Mucosa of stomach (tissue), 1 donor: Measurements from ENCODE around the gene ZNF513.
A peak's percentile ranks its signal among the peaks of the same experiment; 100 is the strongest.
"Not testable (repeated sequence)": the region's sequence is repeated elsewhere in the genome, so short reads cannot be mapped to it uniquely, and the experiment has no call there.

Experiments used
- H3K27me3 ChIP-seq: one replicate; pipeline ENCODE4 v1.7.0; 2013; ENCODE audit warnings: mild to moderate bottlenecking, low read length; ENCODE audit not compliant: control insufficient read depth, insufficient read depth
- H3K36me3 ChIP-seq: one replicate; pipeline ENCODE4 v1.7.0; 2013; ENCODE audit warnings: low read length; ENCODE audit not compliant: control insufficient read depth, insufficient read depth
- H3K4me1 ChIP-seq: one replicate; pipeline ENCODE4 v1.7.0; 2013; ENCODE audit warnings: mild to moderate bottlenecking, low read length; ENCODE audit not compliant: control insufficient read depth, insufficient read depth
- H3K4me3 ChIP-seq: one replicate; pipeline ENCODE4 v1.7.0; 2013; ENCODE audit warnings: low read length
- H3K9ac ChIP-seq: one replicate; pipeline ENCODE4 v1.7.0; 2013; ENCODE audit warnings: mild to moderate bottlenecking, low read length, moderate library complexity
- H3K9me3 ChIP-seq: one replicate; pipeline ENCODE4 v1.7.0; 2013; ENCODE audit warnings: mild to moderate bottlenecking, low read length, moderate library complexity; ENCODE audit not compliant: control insufficient read depth
- donor health status: Pancreatic carcinoma.

The ZNF513 gene

DNA sequence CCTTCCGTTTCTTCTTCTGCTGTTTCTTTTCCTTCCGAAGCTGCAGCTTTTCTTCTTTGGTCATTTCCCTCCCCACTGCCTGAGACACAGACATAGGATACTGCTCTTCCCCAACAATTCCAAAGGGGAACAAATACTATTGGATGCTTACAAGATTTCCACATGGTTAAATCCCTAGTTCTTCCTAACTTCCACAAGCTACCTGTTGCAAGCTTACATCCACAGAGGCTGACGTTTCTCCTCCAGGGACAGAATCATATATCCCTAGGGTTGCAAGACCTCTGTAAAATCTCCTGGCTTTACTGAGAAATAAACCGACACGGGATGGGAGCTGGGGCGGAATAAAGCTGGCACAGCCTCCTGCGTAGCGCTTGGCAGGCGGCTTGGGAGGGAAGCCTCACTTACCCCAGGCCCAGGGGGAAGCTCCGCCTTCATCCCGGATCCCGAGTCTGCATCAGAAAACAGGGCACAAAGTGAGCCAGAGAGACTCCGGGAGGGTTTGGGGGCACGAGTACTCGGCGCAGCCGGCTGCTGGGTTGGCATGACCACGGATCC is 11.0 kb downstream of the ZNF513 start:
- H3K4me1 ChIP-seq, result peaks cover 30% of the 10 kb centered on the region
- no peaks in the 10 kb centered on the region for H3K9me3 ChIP-seq
- no peaks in the 10 kb centered on the region for H3K27me3 ChIP-seq
- peaks cover 20% of the 10 kb centered on the region for H3K36me3 ChIP-seq
- H3K4me3 ChIP-seq, result peak overlapping the region; percentile 51
- H3K9ac ChIP-seq, result peak overlapping the region; percentile 90

- Histone ChIP-seq H3K9me3 (no peaks in the 10 kb centered on the region), H3K36me3 (peaks cover 19% of the 10 kb centered on the region), H3K27me3 (no peaks in the 10 kb centered on the region), H3K4me3 (no peak overlapping the region), H3K9ac (no peak overlapping the region), H3K4me1 (peaks cover 3% of the 10 kb centered on the region)
Measured at GRCh38 chr2:27363933-27364332, 16.6 kb downstream of the ZNF513 start.

- Histone ChIP-seq H3K9ac (no peak overlapping the region), H3K27me3 (no peaks in the 10 kb centered on the region), H3K9me3 (no peaks in the 10 kb centered on the region), H3K4me3 (no peak overlapping the region), H3K4me1 (peaks cover under 1% of the 10 kb centered on the region), H3K36me3 (peaks cover 16% of the 10 kb centered on the region)
Measured at GRCh38 chr2:27362678-27363420, 17.7 kb downstream of the ZNF513 start.

- Histone ChIP-seq H3K9me3 (no peaks in the 10 kb centered on the region), H3K9ac (peak within 1 kb of the TSS; percentile 77), H3K36me3 (no peaks in the 10 kb centered on the region), H3K4me1 (peaks cover 15% of the 10 kb centered on the region), H3K4me3 (peak within 1 kb of the TSS; percentile 78), H3K27me3 (no peaks in the 10 kb centered on the region)
Measured at GRCh38 chr2:27356382-27357181, 24.0 kb downstream of the ZNF513 start, which contains the start of gene GTF3C2. TSS of gene GTF3C2 (minus strand) at chr2:27356764. CDS start at chr2:27343554, 13,210 bp downstream.

DNA sequence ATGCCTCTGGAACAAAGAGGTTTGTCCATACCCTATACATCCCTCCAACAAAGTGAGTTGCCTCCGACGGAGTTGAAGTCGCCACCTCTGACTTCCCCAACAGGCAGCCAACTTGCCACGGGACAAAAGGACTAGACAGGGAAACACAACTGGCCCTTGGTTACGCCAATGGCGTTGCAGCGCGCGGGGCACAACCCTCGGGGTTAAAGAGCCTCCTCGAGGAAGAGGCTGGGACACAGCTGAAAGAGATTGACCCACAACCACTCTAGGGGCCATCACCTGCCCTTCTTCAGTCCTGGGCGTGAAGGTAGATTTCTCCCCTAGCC is 24.5 kb downstream of the ZNF513 start:
- H3K9ac ChIP-seq, result peak overlapping the region; percentile 77
- H3K36me3 ChIP-seq, result no peaks in the 10 kb centered on the region
- peaks cover 15% of the 10 kb centered on the region for H3K4me1 ChIP-seq
- H3K27me3 ChIP-seq, result no peaks in the 10 kb centered on the region
- no peaks in the 10 kb centered on the region for H3K9me3 ChIP-seq
- H3K4me3 ChIP-seq, result peak overlapping the region; percentile 78

GRCh38 chr2:27354597-27354927 is 26.0 kb downstream of the ZNF513 start:
- Histone ChIP-seq H3K4me3 (no peak overlapping the region), H3K36me3 (no peaks in the 10 kb centered on the region), H3K27me3 (no peaks in the 10 kb centered on the region), H3K4me1 (peaks cover 15% of the 10 kb centered on the region), H3K9ac (no peak overlapping the region), H3K9me3 (no peaks in the 10 kb centered on the region)

DNA sequence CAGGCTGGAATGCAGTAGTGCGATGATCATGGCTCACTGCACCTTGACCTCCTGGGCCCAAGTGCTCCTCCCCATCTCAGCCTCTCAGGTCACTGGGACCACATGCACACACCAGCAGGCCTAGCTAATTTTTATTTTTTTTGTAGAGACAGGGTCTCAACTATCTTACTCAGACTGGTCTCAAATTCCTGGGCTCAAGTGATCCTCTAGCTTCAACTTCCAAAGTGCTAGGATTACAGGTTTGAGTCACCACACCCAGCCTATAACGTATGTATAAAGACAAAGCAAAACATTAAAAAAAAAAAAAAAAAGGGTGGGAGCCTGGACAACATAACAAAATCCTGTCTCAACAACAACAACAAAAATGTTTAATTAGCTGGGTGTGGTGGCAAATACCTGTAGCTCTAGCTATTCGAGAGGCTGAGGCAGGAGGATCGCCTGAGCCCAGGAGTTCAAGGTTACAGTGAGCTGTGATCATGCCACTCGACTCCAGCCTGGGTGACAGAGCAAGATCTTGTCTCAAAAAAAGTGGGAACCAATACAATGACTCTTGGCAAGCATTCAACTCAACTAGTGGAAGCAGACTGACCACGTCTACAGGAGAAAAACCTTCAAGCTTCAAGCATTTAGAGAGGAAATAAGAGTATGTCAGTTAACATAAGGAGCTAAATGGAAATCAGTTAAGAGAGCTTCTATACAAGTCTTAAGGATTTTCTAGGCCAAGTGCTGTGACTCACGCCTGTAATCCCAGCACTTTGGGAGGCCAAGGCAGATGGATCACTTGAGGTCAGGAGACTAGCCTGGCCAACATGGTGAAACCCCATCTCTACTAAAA is 26.6 kb downstream of the ZNF513 start:
- Histone ChIP-seq H3K9me3 (no peaks in the 10 kb centered on the region), H3K27me3 (no peaks in the 10 kb centered on the region), H3K36me3 (no peaks in the 10 kb centered on the region), H3K4me3 (no peak overlapping the region), H3K4me1 (peaks cover 15% of the 10 kb centered on the region), H3K9ac (no peak overlapping the region)

GRCh38 chr2:27353386-27353761 is 27.2 kb downstream of the ZNF513 start:
- not testable (repeated sequence) for H3K9ac ChIP-seq, H3K27me3 ChIP-seq

DNA sequence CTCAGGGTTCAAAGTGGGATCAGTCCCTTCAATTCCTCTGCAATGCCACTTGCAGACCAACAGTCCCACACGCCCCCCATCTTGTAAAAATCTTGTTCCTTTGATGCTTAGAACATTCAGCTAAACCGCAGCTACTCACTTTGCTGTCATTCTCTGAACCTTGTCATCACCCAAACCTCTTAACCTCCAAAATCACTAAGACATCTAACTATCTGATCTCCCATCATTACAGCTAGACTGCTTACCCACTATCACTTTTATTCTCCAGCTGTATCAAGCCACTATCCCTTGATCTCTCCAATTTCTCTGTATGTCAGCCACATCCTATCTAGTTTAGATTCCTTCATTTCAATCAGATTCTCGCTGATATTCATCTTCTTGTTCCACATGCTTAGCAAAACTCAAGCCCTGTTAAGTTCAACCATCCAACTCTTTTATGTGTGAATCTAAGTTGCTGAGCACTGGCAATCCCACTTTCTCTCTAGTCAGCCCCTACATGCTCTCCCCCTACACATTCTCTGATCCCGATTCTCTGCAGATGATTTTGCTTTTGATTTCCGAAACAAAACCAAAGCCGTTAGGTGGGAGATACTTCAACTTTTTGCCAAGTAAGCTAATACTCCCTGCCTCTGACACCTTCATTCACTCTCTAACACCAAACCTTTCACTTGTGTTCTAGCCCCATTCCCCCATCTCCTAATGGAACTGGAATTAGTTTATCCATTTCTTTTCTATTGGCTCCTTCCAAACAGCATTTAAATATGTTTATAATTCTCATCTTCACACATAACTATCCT is 28.5 kb downstream of the ZNF513 start:
- no peak overlapping the region for H3K4me3 ChIP-seq
- H3K36me3 ChIP-seq, result no peaks in the 10 kb centered on the region
- H3K9me3 ChIP-seq, result no peaks in the 10 kb centered on the region
- H3K27me3 ChIP-seq, result no peaks in the 10 kb centered on the region
- H3K4me1 ChIP-seq, result peaks cover 11% of the 10 kb centered on the region
- H3K9ac ChIP-seq, result no peak overlapping the region

More at GRCh38 chr2:27353386-27353761, 27.2 kb downstream of the ZNF513 start:
- H3K4me3 ChIP-seq, H3K36me3 ChIP-seq, H3K9me3 ChIP-seq: not testable (repeated sequence)
- H3K4me1 ChIP-seq, result peaks cover 15% of the 10 kb centered on the region

DNA sequence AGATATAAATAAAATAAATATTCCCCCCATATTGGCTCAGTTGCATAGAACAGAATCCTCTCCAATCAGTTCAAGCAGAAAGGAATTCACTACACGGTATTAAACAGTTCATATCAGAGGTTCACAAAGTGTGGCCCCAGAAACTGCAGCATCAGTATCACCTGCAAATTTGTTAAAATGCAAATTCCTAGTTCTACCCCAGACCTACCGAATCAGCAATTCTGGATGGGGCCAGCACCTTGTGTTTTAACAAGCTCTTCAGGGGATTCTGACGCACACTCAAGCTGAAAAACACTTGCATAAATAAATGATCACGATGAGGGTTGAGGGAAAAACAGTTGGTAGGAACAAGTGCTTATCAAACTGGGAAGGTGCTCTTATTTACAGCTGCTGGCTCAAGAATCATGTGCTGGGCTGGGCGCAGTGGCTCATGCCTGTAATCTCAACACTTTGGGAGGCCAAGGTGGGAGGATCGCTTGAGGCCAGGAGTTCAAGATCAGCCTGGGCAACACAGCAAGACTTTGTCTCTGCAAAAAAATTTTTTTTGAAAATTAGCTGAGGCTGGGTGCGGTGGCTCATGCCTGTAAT is 30.3 kb downstream of the ZNF513 start:
- Histone ChIP-seq H3K9ac (no peak overlapping the region), H3K27me3 (no peaks in the 10 kb centered on the region), H3K4me1 (peaks cover 11% of the 10 kb centered on the region), H3K4me3 (no peak overlapping the region), H3K9me3 (no peaks in the 10 kb centered on the region), H3K36me3 (no peaks in the 10 kb centered on the region)

DNA sequence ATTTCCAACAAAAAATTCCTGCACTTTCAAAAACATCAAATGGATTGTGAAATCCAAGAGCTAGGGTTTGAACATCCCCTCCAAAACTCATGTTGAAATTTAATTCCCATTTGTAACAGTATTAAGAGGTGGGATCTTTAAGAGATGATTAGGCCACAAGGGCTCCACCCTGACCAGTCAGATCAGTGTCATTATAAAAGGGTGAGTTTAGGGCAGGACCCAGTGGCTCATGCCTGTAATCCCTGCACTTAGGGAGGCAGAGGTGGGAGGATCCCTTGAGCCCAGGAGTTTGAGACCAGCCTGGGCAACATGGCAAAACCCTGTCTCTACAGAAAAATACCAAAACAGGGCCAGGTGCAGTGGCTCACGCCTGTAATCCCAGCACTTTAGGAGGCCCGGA is 32.9 kb downstream of the ZNF513 start:
- H3K9ac ChIP-seq, result no peak overlapping the region
- no peaks in the 10 kb centered on the region for H3K9me3 ChIP-seq
- H3K4me1 ChIP-seq, result no peaks in the 10 kb centered on the region
- no peaks in the 10 kb centered on the region for H3K36me3 ChIP-seq
- H3K27me3 ChIP-seq, result no peaks in the 10 kb centered on the region
- no peak overlapping the region for H3K4me3 ChIP-seq
